DND-41 (cell line): ENCODE data around the gene PDGFB.

Source experiments
- ATAC-seq: fragments of 200-7000 bp; cut with Tn5 transposase; 3 replicates; pipeline ENCODE4 v1.9.1; 2021; ENCODE audit warnings: low read depth; ENCODE audit not compliant: insufficient read depth
- DNase-seq: peaks from one replicate; pipeline ENCODE4 v3.0.0-alpha.2; 2020
- H2AFZ ChIP-seq: 2 replicates; pipeline ENCODE4 v1.6.0; 2012; ENCODE audit warnings: low read depth, low read length
- H3K27ac ChIP-seq: 2 replicates; pipeline ENCODE4 v1.5.1; 2012; ENCODE audit warnings: low read length, inconsistent platforms
- H3K27me3 ChIP-seq: fragments of 200-600 bp; sonication (generic); 2 replicates; pipeline ENCODE4 v1.6.0; 2012; ENCODE audit warnings: low read length, mild to moderate bottlenecking, inconsistent platforms; ENCODE audit not compliant: insufficient read depth, poor library complexity
- H3K36me3 ChIP-seq: 2 replicates; pipeline ENCODE4 v1.5.1; 2012; ENCODE audit warnings: low read length, inconsistent platforms; ENCODE audit not compliant: insufficient read depth
- H3K4me1 ChIP-seq: 2 replicates; pipeline ENCODE4 v1.5.1; 2012; ENCODE audit warnings: mild to moderate bottlenecking, low read length; ENCODE audit not compliant: insufficient read depth
- H3K4me2 ChIP-seq: 2 replicates; pipeline ENCODE4 v1.6.0; 2012; ENCODE audit warnings: mild to moderate bottlenecking, moderate library complexity, low read length, inconsistent platforms; ENCODE audit not compliant: insufficient read depth
- H3K4me3 ChIP-seq, 2 experiments: fragments of 200-600 bp in 1 of 2; shearing (Covaris generic) in 1 of 2; 2 replicates each; pipeline ENCODE4 v1.5.1; 2012 to 2016; ENCODE audit warnings: inconsistent platforms in 2 of 2, low read length in 2 of 2, mild to moderate bottlenecking in 2 of 2, low read depth in 1 of 2, moderate library complexity in 1 of 2
- H3K79me2 ChIP-seq: 2 replicates; pipeline ENCODE4 v1.6.0; 2012; ENCODE audit warnings: low read length, inconsistent platforms; ENCODE audit not compliant: insufficient read depth
- H3K9ac ChIP-seq: 2 replicates; pipeline ENCODE4 v1.6.0; 2012; ENCODE audit warnings: low read depth, mild to moderate bottlenecking, inconsistent platforms, low read length, moderate library complexity
- H3K9me3 ChIP-seq: 2 replicates; pipeline ENCODE4 v1.5.1; 2012; ENCODE audit warnings: low read length, moderate library complexity, mild to moderate bottlenecking, inconsistent platforms; ENCODE audit not compliant: insufficient read depth, severe bottlenecking
- H4K20me1 ChIP-seq: 2 replicates; pipeline ENCODE4 v1.6.0; 2012; ENCODE audit warnings: low read length; ENCODE audit not compliant: insufficient read depth
- CTCF ChIP-seq: IDR thresholded peaks from 2 replicates; pipeline ENCODE4 v1.5.1; 2012; ENCODE audit warnings: borderline replicate concordance, low read length, moderate library complexity, mild to moderate bottlenecking; ENCODE audit not compliant: poor library complexity, severe bottlenecking; ENCODE audit errors: extremely low read depth
- EZH2 ChIP-seq: IDR thresholded peaks from 3 replicates; pipeline ENCODE4 v1.6.1; 2012; ENCODE audit warnings: borderline replicate concordance, low read depth, mild to moderate bottlenecking, moderate library complexity, low read length, inconsistent platforms; ENCODE audit not compliant: severe bottlenecking

The PDGFB gene

GRCh38 chr22:39231197-39231950, 13.4 kb downstream of the PDGFB start:
- Histone ChIP-seq H3K27ac (no peak overlapping the region), H3K4me3 (no peak overlapping the region), H3K4me1 (0 out of 2 replicates have a peak, but pooled peaks cover 4% of the 10 kb centered on the region), H3K9ac (no peak overlapping the region), H3K36me3 (no peaks in the 10 kb centered on the region), H2AFZ (no peak overlapping the region), H3K9me3 (no peaks in the 10 kb centered on the region), H3K27me3 (peaks cover 67% of the 10 kb centered on the region), H4K20me1 (peaks cover 45% of the 10 kb centered on the region), H3K4me2 (no peak overlapping the region), H3K79me2 (no peaks in the 10 kb centered on the region)
- DNase-seq (no peak), ATAC-seq (no peak)
- TF ChIP-seq EZH2 (no peak), CTCF (no peak)

GRCh38 chr22:39230261-39231196, 14.3 kb downstream of the PDGFB start:
- Histone ChIP-seq H3K9me3 (no peaks in the 10 kb centered on the region), H3K27ac (no peak overlapping the region), H3K36me3 (no peaks in the 10 kb centered on the region), H3K9ac (no peak overlapping the region), H3K4me3 (no peak overlapping the region), H2AFZ (no peak overlapping the region), H3K79me2 (no peaks in the 10 kb centered on the region), H3K4me2 (no peak overlapping the region), H3K27me3 (peaks cover 59% of the 10 kb centered on the region), H3K4me1 (no peaks in the 10 kb centered on the region), H4K20me1 (peaks cover 37% of the 10 kb centered on the region)
- DNase-seq (no peak), ATAC-seq (no peak)
- no peak for TF ChIP-seq CTCF
- no peak for TF ChIP-seq EZH2

GRCh38 chr22:39229688-39230260, 15.0 kb downstream of the PDGFB start:
- H3K79me2 ChIP-seq = no peaks in the 10 kb centered on the region
- ATAC-seq = no peak
- H3K27me3 ChIP-seq = peaks cover 52% of the 10 kb centered on the region
- H3K27ac ChIP-seq = no peak overlapping the region
- no peak overlapping the region for H3K4me2 ChIP-seq
- H2AFZ ChIP-seq = no peak overlapping the region
- H3K9ac ChIP-seq = no peak overlapping the region
- no peaks in the 10 kb centered on the region for H3K36me3 ChIP-seq
- H3K4me1 ChIP-seq = no peaks in the 10 kb centered on the region
- peaks cover 40% of the 10 kb centered on the region for H4K20me1 ChIP-seq
- no peaks in the 10 kb centered on the region for H3K9me3 ChIP-seq
- H3K4me3 ChIP-seq = no peak overlapping the region
- no peak for DNase-seq
- TF ChIP-seq EZH2 = no peak
- TF ChIP-seq CTCF = no peak
